ENCODE data around the gene CD3E. TPM values are rescaled to one million over a fixed set of nuclear protein-coding genes. Genes with fewer than 3 reads are reported as not detected.

CD3E gene
- 1 to 10 TPM in 1 of 4 donors, under 1 TPM in 2, not detected in 1; 0.78 to 3.6 (median 0.90) TPM for total RNA-seq

DNA sequence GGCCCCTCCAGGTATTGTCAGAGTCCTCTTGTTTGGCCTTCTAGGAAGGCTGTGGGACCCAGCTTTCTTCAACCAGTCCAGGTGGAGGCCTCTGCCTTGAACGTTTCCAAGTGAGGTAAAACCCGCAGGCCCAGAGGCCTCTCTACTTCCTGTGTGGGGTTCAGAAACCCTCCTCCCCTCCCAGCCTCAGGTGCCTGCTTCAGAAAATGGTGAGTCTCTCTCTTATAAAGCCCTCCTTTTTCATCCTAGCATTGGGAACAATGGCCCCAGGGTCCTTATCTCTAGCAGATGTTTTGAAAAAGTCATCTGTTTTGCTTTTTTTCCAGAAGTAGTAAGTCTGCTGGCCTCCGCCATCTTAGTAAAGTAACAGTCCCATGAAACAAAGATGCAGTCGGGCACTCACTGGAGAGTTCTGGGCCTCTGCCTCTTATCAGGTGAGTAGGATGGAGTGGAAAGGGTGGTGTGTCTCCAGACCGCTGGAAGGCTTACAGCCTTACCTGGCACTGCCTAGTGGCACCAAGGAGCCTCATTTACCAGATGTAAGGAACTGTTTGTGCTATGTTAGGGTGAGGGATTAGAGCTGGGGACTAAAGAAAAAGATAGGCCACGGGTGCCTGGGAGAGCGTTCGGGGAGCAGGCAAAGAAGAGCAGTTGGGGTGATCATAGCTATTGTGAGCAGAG, at the start of gene CD3E:
CD3E (plus strand) TSS at position 163 of the 681 bp plus-strand sequence; CDS start at position 386, 223 bp downstream.
- WGBS, 2 donors: 80 to 82% methylated on average over 8 of the region's 8 CpGs
- Histone ChIP-seq H3K27me3 (no peaks in the 10 kb centered on the region), H3K4me1 (no peaks in the 10 kb centered on the region), H3K9me3 (no peaks in the 10 kb centered on the region), H3K4me3 (peak within 1 kb of the TSS in 1 of 4 donors; percentile 15), H3K27ac (peak within 1 kb of the TSS in 1 of 4 donors; percentile 56), H3K36me3 (no peaks in the 10 kb centered on the region)
- no peak for DNase-seq (ENCODE audit: low spot score in 2 of 2)
- TF ChIP-seq EP300 (IDR thresholded peaks at IDR 0.05) (no peak), POLR2A (IDR thresholded peaks at IDR 0.05) (no peak)
- TF ChIP-seq, protein P1, sequence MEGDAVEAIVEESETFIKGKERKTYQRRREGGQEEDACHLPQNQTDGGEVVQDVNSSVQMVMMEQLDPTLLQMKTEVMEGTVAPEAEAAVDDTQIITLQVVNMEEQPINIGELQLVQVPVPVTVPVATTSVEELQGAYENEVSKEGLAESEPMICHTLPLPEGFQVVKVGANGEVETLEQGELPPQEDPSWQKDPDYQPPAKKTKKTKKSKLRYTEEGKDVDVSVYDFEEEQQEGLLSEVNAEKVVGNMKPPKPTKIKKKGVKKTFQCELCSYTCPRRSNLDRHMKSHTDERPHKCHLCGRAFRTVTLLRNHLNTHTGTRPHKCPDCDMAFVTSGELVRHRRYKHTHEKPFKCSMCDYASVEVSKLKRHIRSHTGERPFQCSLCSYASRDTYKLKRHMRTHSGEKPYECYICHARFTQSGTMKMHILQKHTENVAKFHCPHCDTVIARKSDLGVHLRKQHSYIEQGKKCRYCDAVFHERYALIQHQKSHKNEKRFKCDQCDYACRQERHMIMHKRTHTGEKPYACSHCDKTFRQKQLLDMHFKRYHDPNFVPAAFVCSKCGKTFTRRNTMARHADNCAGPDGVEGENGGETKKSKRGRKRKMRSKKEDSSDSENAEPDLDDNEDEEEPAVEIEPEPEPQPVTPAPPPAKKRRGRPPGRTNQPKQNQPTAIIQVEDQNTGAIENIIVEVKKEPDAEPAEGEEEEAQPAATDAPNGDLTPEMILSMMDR (IDR thresholded peaks at IDR 0.05): no peak

DNA sequence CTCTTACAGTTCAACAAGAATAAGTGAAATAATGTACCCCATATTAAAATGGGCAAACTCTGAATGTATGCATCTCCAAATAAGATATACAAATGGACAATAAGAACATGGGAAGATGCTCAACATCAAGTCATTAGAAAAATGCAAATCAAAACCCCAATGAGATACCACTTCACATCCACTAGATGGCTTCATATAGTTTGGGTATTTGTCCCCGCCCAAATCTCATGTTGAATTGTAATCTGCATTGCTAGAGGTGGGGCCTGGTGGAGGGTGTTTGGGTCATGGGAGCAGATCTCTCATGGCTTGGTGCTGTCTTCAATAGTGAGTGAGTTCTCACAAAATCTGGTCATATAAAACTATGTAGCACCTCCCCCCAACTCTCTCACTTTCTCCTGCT, 46.1 kb upstream of the CD3E start:
- Histone ChIP-seq H3K36me3 (no peaks in the 10 kb centered on the region), H3K27ac (no peak overlapping the region), H3K4me1 (peaks cover 0 to 7% (median 3%) of the 10 kb centered on the region in 4 donors), H3K4me3 (no peak overlapping the region), H3K27me3 (peaks cover 0 to 18% of the 10 kb centered on the region in 2 donors), H3K9me3 (no peaks in the 10 kb centered on the region)
- 0 to 4% methylated on average over 1 of the region's 1 CpG for WGBS, 2 donors
- no peak for DNase-seq (ENCODE audit: low spot score in 2 of 2)
- TF ChIP-seq, protein P1 (IDR thresholded peaks at IDR 0.05): no peak
- TF ChIP-seq EP300 (IDR thresholded peaks at IDR 0.05): no peak
- no peak for TF ChIP-seq POLR2A (IDR thresholded peaks at IDR 0.05)

DNA sequence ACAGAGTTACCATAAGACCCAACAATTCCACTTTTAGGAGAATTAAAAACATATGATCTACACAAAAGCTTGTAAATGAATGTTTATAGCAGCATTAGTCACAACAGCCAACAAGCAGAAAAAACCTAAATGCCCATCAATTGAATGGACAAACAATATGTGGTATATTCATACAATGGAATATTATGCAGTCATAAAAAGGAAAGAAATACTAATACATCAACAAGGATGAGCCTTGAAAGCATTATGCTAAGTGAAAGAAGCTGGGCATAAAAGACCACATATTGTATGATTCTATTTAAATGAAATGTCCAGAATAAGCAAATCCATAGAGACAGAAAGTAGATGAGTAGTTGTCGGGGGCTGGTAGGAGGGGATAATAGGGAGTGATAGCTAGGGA, 45.4 kb upstream of the CD3E start:
- Histone ChIP-seq H3K27ac (no peak overlapping the region), H3K27me3 (peaks cover 0 to 25% of the 10 kb centered on the region in 2 donors), H3K9me3 (no peaks in the 10 kb centered on the region), H3K36me3 (no peaks in the 10 kb centered on the region), H3K4me1 (peaks cover 0 to 14% (median 4%) of the 10 kb centered on the region in 4 donors), H3K4me3 (no peak overlapping the region)
- 89 to 97% methylated on average over 1 of the region's 1 CpG for WGBS, 2 donors
- no peak for DNase-seq (ENCODE audit: low spot score in 2 of 2)
- no peak for TF ChIP-seq POLR2A (IDR thresholded peaks at IDR 0.05)
- no peak for TF ChIP-seq EP300 (IDR thresholded peaks at IDR 0.05)
- TF ChIP-seq, protein P1 (IDR thresholded peaks at IDR 0.05): no peak

DNA sequence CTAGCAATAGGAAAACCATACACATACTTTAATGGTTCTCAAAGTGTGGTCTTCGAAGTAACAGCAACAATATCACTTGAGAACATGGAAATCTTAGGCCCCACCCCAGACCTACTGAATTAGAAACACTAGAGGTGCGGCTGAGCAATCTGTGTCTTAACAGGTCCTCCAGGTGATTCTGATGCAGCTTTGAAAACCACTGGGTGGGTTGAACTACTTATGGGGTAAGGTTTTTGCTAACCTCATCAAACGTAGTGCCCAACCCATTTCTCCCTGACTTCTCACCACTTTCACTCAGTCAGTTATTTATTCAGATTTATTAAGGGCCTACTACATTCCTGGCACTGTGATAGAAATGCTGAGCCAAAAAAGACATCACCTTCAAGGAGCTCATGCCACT, 44.2 kb upstream of the CD3E start:
- Histone ChIP-seq H3K27me3 (peaks cover 0 to 37% of the 10 kb centered on the region in 2 donors), H3K36me3 (no peaks in the 10 kb centered on the region), H3K9me3 (no peaks in the 10 kb centered on the region), H3K4me1 (peaks cover 0 to 25% (median 4%) of the 10 kb centered on the region in 4 donors), H3K27ac (no peak overlapping the region), H3K4me3 (no peak overlapping the region)
- DNase-seq (ENCODE audit: low spot score in 2 of 2): no peak
- TF ChIP-seq POLR2A (IDR thresholded peaks at IDR 0.05) (no peak), EP300 (IDR thresholded peaks at IDR 0.05) (no peak)
- TF ChIP-seq, protein P1 (IDR thresholded peaks at IDR 0.05): no peak
- WGBS, 2 donors: 89 to 91% methylated on average over 3 of the region's 3 CpGs

DNA sequence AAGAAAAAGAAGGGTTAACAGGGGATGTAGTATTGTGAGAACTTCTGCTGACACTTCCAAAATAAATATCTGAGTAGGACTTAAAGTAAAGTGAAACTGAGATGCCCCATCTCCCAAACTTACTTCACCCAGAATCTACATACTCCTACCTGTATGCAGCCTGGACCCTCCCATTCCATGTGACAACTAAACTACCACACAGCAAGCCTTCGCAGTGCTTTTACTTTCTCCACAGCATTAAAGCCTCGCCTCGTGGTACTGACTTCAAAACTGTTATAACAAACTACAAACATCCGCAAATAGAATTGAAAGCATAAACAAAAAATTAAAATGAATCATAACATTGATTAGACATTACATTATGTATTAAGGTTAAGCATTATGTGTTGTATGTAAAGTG, 41.4 kb upstream of the CD3E start:
- TF ChIP-seq EP300 (IDR thresholded peaks at IDR 0.05) (no peak), POLR2A (IDR thresholded peaks at IDR 0.05) (no peak)
- TF ChIP-seq, protein P1 (IDR thresholded peaks at IDR 0.05): no peak
- Histone ChIP-seq H3K27me3 (peaks cover 0 to 43% of the 10 kb centered on the region in 2 donors), H3K4me3 (peak overlapping the region in 1 of 4 donors; percentile 43), H3K36me3 (no peaks in the 10 kb centered on the region), H3K27ac (peak overlapping the region in 1 of 4 donors; percentile 61), H3K4me1 (peaks cover 0 to 25% (median 4%) of the 10 kb centered on the region in 4 donors), H3K9me3 (no peaks in the 10 kb centered on the region)
- WGBS, 2 donors: 69 to 70% methylated on average over 4 of the region's 4 CpGs
- DNase-seq (ENCODE audit: low spot score in 2 of 2): no peak

Measured in tibial nerve (tissue), 4 donors.